Suppressor macrophage treated with lipopolysaccharide for 1 hour (primary cell): ENCODE results near the gene LIMS1.
"Not testable (repeated sequence)": the region's sequence is repeated elsewhere in the genome, so short reads cannot be mapped to it uniquely, and the experiment has no call there.

Experiments
- DNase-seq, 3 donors: peaks; one replicate each; pipeline ENCODE4 v3.0.0-alpha.2; 2020 to 2022

The LIMS1 gene

DNA sequence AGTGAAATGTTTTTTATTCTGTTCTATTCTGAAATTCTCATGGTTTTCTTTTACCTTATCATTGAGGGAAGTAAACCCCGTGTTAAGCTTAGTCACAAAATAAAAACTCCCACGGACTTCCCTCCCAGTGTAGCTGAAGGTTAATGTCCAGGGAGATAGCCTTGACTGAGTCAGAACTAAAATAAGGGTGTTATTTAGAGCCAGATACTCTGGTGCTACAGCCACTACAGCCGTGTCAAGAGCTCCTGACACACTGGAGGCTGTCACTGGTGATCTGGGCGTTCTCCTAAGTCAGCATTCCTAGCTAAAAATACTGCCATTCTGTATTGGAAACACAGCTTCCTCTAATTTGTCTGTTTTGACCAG, 103.0 kb downstream of the LIMS1 start:
- peak; percentile 92 to 99 (median 97) for DNase-seq

DNA sequence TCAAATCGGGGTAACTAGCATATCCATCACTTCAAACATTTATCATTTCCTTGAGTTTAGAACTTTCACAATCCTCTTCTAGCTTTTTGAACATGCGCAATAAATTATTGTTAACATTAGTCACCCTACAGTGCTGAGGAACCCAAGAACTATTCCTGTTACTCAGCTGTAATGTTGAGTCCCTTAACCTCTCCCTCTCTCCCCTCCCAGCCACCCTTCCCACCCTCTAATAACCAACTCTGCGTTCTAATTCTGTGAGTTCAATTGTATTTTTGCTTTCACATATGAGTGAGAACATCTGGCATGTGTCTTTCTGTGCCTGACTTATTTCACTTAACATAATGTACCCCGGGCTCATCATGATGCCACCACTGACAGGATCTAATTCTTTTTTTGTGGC, 106.5 kb downstream of the LIMS1 start:
- DNase-seq, result peak; percentile 67 to 88 (median 85)

DNA sequence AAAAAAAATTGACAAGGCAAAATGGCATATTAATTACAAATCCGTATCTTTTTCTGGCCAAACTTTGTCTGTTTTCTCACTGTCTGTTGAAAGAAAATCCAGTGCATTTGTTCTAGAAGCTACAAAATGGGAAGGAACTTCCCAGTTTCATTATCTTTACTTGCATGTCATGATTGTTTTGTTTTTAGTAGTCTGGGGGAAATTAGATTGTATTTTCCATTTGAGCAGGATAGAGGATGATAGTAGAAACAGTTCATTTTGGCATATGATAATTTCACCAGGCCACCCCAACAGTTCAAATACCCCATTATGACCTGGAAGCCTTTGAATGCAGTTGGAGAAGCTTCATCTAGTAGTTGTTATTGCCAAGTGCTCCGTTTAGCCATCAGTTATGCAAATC, 107.5 kb downstream of the LIMS1 start:
- DNase-seq, result peak in 1 of 3 donors; percentile 51

DNA sequence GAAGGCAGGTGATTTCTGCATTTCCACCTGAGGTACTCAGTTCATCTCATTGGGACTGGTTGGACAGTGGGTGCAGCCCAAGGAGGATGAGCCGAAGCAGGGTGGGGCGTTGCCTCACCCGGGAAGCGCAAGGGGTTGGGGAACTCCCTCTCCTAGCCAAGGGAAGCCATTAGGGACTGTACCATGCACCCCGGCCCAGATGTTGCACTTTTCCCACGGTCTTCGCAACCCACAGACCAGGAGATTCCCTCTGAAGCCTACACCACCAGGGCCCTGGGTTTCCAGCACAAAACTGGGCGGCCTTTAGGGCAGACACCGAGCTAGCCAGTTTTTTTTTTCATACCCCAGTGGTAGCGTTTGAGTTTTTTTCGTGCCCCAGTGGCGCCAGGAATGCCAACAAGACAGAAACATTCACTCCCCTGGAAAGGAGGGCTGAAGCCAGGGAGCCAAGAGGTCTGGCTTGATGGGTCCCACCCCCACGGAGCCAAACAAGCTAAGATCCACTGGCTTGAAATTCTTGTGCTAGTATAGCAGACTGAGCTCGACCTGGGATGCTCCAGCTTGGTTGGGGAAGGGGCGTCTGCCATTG, 109.1 kb downstream of the LIMS1 start:
- DNase-seq, result peak in 2 of 3 donors; percentile 40 to 66

DNA sequence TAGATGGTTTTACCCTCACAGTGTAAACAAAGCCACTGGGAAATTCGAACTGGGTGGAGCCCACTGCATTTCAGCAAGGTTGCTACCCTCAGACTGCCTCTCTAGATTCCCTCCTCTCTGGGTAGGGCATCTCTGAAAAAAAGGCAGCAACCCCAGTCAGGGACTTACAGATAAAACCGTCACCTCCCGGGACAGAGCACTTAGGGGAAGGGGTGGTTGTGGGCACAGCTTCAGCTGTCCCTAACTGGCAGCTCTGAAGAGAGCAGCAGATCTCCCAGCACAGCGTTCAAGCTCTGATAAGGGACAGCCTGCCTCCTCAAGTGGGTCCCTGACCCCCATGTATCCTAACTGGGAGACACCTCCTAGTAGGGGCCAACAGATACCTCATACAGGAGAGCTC, 109.6 kb downstream of the LIMS1 start:
- not testable (repeated sequence) for DNase-seq

DNA sequence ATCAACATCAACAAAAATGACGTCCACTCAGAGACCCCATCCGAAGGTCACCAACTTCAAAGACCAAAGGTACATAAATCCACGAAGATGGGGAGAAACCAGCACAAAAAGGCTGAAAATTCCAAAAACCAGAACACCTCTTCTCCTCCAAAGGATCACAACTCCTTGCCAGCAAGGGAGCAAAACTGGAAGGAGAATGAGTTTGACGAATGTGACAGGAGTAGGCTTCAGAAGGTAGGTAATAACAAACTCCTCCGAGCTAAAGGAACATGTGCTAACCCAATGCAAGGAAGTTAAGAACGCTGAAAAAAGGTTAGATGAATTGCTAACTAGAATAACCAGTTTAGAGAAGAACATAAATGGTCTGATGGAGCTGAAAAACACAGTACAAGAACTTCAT, 110.2 kb downstream of the LIMS1 start:
- DNase-seq, result not testable (repeated sequence)

DNA sequence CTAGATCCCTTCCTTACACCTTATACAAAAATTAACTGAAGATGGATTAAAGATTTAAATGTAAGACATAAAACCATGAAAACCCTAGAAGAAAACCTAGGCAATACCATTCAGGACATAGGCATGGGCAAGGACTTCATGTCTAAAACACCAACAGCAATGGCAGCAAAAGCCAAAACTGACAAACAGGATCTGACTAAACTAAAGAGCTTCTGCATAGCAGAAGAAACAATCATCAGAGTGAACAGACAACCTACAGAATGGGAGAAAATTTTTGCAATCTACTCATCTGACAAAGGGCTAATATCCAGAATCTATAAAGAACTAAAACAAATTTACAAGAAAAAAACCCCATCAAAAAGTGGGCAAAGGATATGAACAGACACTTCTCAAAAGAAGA, 114.5 kb downstream of the LIMS1 start:
- DNase-seq, result not testable (repeated sequence)

DNA sequence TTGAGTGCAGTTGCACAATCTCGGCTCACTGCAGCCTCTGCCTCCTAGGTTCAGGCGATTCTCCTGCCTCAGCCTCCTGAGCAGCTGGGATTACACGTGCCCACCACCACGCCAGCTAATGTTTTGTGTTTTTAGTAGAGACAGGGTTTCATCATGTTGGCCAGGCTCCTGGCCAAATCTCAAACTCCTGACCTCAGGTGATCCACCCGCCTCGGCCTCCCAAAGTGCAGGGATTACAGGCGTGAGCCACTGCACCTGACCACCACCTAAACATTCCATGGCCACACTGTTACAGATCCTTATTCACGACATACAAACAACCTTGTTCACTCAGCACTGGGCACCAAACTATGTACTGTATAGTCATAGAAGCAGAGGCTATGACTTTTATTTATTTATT, 116.2 kb downstream of the LIMS1 start:
- DNase-seq, result not testable (repeated sequence)

DNA sequence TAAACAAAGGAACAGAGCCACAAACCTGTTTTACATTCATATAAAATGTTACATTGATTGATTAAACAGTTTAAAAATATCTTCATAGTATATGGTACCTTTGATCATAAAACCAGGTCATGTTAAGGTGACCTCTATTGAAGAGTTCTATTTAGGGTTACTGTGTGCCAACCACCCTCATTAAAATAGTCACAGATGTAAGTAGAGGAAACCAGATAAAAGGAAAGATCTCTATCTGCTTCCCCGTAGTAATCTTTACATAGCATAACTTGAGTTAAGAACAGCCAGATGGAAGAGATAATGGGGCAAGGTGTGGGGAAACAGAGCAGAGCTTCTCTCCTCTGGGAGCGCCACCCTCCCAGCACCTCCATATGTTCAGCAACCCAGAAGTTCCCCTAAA, 117.2 kb downstream of the LIMS1 start:
- not testable (repeated sequence) for DNase-seq

DNA sequence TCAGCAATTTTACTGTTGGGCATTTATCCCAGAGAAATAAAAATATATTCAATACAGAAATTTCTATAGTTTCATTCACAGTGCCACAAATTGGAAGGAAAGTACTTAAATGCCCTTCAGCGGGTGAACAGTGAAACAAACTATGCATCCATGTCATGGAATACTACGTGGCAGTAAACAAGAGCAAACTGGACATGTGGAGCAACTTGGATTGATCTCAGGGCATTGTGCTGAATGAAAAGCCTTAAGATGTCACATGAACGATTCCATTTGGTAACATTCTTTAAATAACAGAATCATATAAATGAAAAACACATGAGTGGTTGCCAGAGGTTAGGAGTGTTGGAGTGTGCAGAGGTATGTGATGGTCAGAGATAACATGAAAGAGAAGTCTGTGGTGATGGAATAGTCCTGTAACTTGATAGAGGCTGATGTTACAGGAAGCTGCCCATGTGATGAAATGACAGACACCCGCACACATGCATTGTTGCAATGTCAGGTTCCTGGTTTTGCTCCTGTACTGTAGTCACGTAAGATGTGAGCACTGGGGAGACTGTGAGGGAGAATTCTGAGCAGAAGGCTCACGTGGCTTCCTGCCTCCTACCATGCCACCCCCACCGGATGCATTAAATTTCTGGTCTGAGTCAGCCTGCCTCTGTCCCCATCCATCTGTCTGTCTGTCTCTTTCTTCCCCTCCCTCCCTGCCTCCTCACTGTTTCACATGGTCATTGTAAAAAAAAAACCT, 118.1 kb downstream of the LIMS1 start:
- DNase-seq, result peak; percentile 85 to 92 (median 87)

DNA sequence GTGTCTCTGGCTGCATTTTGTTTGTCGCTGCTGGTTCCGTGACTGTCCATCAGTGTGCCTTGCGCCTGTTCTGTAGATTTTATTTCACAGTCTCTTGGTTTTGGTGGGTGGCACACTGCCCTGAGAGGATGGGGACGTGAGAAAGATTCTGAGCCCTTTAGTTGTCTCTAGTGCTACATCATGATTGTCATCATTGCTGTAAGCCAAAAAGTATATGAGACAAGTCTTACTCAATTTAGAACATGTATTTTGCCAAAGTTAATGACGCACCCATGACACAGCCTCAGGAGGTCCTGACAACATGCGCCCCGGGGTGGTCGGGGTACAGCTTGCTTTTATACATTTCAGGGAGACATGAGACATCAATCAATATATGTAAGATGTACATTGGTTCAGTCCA, 119.2 kb downstream of the LIMS1 start:
- not testable (repeated sequence) for DNase-seq

DNA sequence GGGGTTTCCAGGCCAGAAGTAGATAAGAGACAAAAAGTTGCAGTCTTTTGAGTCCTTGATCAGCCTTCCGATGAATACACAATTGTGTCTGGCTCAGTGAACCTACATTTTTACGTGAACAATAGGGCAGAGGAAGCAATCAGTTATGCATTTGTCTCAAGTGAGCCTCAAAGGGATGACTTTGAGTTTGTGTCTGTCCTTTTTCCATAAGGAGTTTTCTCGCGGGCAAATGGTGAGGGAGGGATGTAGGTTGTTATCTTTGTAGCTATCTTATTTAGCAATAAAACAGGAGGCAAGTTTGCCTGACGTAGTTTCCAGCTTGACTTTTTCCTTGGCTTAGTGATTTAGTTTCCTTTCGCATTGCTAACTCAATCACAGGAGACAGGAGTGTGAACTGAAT, 119.6 kb downstream of the LIMS1 start:
- not testable (repeated sequence) for DNase-seq

DNA sequence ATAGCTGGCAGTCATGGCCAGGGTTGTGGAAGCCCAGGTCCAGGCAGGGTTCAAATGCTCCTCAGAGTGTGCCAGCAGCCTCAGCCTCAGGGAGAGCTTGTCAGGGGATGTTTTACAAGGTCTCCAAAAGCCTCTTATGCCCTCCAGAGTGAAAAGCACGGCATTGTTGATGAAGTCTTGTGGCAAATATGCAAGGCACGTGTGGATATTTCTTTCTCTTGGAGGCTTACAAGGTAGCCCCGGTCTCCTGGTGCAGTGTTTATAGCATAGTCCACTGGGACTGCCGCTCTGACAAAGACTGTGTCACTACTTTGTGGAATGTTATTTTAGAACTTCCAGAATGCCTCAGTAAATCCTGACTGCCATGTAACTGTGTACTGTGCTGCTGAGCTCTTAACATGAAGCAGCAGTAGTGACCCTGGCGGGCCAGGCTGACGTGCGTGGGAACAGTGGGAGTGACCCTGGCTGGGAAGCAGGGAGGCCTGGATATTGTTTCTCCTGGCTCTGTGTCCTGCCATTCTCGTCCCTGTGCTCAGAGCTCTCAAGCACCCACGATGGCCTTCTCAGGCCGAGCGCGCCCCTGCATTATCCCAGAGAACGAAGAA, 120.4 kb downstream of the LIMS1 start:
- not testable (repeated sequence) for DNase-seq

DNA sequence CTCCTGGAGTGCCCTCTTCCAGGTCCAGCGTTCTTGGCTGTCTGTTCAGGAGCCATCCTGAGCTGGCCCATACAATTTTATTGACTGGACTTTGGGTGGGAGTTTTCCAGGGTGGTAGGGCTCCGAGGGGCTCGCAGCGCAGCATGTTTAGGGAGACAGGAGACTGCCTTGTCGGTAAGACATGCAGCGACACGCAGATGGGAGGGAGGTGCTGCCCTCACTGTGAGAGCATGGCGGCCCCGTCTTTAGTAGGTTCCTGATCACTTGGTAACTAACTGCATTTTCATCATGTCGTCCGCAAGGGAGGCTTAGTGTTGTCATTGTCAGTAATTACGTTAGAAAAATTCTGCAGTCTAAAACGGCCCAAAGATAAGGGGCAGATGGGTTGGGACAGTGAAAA, 121.0 kb downstream of the LIMS1 start:
- DNase-seq, result not testable (repeated sequence)

DNA sequence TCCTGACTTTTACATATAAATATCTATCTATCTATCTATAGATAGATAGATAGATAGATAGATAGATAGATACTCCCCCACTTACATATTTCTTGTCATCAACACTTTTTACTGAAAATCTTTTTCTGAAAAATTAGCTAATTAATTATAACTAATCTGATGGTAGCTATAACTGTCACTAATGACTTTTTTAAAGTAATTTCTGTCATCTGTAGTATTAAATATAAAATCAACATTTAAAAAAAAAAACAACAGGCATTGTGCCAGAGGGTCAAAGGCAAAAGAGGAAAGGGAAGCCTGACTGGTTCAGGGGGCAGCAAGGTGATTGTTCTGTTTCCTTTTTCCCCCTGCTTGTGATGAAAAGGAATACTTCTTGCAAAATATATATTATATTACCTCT, 122.0 kb downstream of the LIMS1 start:
- not testable (repeated sequence) for DNase-seq

DNA sequence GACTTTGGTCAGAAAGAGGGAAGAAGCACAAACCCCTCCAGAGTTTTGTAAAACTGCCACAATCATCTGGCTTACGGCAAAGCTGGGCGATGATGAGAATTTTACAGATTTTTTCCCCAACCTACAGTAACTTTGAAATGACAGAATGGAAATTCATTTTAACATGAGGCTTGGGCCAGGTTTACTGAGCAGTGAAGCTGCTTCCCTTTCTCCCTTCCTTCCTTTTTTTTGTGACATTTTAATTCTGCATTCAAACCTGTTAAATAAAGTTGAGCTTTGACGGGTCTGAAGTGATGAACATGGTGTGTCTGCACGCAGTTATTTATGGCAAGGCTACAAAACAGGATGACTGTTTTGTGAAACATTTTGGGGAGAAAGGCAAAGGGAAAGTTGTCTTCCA, 123.2 kb downstream of the LIMS1 start:
- DNase-seq, result peak; percentile 26 to 58 (median 41)

DNA sequence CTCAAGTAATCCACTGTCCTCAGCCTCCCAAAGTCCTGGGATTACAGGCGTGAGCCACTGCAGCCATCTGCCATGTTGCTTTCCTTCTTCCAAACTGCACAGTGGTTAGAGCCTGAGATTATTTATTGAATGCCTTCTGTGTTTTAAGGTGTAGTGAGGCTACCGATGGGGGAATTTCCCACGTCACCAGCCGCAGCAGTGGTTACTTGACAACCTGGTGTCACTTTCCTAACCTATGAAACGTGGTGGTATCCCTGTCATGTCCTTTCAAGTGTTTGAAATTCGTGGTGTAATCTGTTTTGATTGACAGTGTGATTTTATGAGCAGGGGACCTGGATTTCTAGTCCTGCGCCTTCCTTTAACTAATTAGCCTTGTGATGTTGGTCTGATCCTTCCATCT, 124.3 kb downstream of the LIMS1 start:
- DNase-seq, result not testable (repeated sequence)

DNA sequence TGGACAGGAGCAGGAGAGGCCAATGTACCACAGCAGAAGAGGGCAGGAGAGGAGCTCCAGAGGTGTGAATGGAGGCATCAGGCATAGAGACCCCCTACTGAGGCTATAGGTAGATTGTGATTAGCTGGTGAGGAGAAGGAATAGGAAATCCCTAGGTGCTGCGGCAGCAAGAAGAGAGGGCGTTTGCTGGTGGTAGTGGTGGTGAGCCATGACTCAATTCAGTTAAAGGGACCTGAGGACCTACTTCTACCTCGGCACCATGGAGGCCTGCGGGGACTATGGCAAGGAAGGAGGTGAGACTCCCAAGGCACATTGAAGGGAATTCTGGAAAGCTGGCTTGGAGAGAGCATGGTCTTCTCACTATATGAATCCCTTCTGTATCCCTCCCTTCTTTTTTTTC, 127.2 kb downstream of the LIMS1 start:
- DNase-seq, result not testable (repeated sequence)

DNA sequence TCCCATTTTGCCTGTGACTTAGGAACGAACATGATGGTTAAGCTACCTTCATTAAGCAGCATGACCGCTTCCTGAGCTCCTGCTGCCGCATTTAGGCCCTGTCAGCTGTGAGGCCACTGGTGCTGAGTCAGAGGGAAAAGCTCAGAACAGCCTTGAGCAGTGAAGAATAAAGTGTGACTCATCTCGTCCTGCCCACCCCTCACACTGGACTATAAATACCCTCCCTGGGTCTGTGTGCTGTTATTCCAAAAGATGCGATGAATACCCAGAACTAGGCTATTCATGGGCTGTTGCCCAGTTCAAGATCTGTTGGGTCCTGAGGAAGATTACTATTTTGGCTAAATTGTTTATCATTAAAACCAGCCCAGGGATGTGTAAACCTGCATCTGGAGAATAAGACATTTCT, 127.9 kb downstream of the LIMS1 start:
- DNase-seq, result peak; percentile 62 to 72 (median 69)

DNA sequence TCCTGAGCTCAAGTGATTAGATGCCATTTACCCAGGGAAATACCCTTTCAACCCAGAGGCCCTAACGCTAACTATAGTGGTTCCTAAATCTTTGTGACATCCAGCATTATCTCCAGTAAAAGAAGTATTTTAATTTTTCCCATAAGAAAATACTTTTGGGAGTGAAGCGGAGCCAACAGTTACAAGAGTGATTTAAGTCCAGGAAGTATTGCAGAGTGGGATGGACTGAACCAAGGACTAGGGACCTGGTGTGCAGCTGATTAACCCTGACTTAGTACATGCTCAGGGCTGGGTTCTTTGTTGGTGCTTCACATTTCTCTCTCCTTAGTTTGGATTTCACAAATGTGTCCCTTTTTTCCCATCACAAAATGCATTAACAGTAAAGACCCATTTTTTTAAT, 129.1 kb downstream of the LIMS1 start:
- not testable (repeated sequence) for DNase-seq

DNA sequence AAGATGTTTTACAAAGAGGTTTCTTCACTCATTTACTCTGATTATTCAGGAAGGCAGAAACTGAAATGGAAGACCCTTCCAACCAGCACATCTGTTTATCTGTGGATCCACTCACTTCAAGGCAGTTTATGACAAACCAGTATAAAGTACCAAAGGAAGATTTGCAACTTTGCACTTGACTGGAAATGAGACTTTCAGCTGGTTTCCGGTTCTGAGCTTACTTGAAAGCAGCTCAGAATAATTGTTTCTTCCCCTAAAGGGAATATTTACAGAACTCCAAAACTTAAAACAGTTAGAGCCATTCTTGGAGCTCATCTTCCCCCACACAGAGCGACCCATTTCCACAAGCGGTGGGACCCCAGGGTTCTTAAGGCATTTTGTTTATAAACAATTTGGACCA, 129.8 kb downstream of the LIMS1 start:
- peak in 2 of 3 donors; percentile 28 to 34 for DNase-seq

DNA sequence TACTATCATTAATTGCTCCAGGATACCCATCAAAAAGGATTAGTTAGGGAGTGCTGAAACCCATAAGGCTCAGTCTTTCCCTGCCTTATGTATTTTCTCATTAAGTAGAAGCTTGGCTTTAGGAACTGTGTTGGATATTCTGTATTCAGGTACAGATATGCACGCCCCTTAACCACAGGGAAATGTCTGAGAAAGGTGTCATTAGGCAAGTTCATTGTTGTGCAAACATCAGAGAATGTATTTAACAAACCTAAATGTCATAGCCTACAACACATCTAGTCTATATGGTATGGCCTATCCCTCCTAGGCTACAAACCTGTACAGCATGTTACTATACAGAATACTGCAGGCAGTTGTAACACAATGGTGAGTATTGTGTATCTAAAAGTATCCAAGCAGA, 130.7 kb downstream of the LIMS1 start:
- DNase-seq, result not testable (repeated sequence)

DNA sequence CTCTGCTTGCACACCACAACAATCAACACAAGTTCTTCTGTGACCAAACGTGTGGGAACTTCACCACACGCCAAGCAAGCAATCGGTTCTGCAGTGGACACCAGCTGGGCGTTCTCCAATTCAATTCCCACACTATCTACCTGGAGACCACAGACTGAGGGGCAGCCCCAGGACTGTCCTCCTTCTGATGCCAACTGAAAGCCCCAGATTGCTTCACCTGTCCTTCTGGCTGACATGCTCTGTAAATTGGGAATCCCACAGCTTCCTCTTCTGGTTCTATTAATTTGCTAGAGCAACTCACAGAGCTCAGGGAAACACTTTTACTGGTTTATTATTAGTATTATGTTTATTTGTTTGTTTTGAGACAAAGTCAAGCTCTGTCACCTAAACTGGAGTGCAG, 131.7 kb downstream of the LIMS1 start:
- DNase-seq, result peak; percentile 62 to 72 (median 72)

DNA sequence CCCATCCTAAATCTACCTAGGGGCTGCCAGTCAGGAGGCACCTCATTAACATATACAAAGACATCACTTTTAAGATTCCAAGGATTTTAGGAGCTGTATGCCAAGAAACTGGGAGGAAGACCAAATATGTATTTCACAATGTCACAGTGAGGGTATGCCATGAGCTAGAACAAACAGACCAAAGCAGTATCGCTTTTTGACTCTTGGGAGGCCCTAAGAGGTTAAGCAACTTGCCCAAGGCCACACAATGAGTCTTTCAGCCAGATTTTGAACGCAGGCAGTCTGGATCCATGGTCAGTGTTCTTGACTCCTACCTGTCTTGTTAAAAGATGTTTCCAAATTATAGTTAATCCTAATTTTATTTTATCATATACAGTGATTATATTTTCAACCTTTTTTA, 132.9 kb downstream of the LIMS1 start:
- not testable (repeated sequence) for DNase-seq
